IPS-18c (cell line): ENCODE data around the gene MAP4.
A peak's percentile ranks its signal among the peaks of the same experiment; 100 is the strongest.
"Not testable (repeated sequence)": the region's sequence is repeated elsewhere in the genome, so short reads cannot be mapped to it uniquely, and the experiment has no call there.

Experiments
- H3K4me3 ChIP-seq: 2 replicates; pipeline ENCODE4 v1.7.0; 2013; ENCODE audit warnings: low read depth, mild to moderate bottlenecking, low read length, moderate library complexity; ENCODE audit not compliant: insufficient read depth
- H3K9me3 ChIP-seq: one replicate; pipeline ENCODE4 v1.6.1; 2013; ENCODE audit warnings: mild to moderate bottlenecking, low read length, moderate library complexity; ENCODE audit not compliant: control insufficient read depth, insufficient read depth

MAP4 gene

DNA sequence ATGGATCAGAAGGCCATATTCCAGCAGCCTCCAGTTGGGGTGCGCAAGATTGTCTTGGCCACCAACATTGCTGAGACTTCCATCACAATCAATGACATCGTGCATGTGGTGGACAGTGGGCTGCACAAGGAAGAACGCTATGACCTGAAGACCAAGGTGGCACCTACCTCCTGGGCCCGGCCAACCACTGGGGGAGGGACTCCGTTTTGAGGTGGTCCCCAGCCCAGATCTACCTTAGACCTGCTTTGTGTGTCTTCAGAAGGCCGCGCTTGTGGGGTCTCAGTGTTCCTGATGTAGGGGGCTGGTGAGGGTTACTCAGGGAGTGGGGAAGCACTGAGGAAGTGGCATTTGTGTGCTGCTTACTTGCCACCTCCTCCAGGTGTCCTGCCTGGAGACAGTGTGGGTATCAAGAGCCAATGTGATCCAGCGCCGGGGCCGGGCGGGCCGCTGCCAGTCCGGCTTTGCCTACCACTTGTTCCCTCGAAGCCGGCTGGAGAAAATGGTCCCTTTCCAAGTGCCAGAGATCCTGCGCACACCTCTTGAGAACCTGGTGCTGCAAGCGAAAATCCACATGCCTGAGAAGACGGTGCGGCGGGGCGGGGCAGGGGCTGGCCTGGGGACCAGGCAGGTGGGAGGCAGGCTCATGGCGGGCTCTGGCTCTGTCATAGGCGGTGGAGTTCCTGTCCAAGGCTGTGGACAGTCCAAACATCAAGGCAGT is 168.3 kb downstream of the MAP4 start:
- Histone ChIP-seq H3K4me3 (no peak overlapping the region), H3K9me3 (no peaks in the 10 kb centered on the region)

DNA sequence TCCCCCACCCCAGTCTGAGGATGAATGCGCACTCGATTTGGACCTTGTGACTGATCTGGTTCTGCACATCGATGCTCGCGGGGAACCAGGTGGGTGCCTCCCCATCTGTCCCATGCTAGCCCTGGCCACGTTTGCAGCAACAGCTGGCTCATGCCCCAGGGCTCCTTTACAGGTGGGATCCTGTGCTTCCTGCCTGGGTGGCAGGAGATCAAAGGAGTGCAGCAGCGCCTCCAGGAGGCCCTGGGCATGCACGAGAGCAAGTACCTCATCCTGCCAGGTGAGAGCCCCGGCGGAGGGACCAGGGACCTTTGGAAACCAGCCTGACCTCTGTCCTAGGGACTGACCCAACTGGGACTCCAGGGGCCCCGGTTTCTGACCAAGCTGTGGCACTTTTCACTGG is 169.0 kb downstream of the MAP4 start:
- Histone ChIP-seq H3K9me3 (no peaks in the 10 kb centered on the region), H3K4me3 (no peak overlapping the region)

DNA sequence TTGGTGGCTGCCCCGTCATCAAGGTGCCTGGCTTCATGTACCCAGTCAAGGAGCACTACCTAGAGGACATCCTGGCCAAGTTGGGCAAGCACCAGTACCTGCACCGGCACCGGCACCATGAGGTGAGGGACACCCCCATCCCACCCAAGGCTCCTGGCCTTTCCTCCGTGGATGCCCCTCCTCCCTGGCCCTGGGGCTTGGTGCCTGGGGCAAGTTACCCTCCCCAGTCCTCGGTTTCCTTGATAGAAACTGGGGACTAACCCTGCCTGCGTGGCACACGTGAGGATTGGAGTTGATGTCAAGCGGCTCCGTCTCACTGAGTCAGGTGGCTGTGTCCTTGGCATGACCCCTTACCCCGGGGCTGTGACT is 169.4 kb downstream of the MAP4 start:
- Histone ChIP-seq H3K9me3 (no peaks in the 10 kb centered on the region), H3K4me3 (no peak overlapping the region)

DNA sequence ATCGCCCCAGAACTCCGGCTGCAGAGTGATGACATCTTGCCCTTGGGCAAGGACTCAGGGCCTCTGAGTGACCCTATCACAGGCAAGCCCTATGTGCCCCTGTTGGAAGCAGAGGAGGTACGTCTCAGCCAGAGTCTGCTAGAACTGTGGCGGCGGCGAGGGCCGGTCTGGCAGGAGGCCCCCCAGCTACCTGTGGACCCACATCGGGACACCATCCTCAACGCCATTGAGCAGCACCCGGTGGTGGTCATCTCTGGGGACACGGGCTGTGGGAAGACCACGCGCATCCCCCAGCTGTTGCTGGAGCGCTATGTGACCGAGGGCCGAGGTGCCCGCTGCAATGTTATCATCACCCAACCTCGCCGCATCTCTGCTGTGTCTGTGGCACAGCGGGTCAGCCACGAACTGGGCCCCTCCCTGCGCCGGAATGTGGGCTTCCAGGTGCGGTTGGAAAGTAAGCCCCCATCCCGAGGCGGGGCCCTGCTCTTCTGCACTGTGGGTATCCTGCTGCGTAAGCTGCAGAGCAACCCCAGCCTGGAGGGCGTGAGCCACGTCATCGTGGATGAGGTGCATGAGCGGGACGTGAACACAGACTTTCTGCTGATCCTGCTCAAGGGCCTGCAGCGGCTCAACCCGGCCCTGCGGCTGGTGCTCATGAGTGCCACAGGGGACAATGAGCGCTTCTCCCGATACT is 169.9 kb downstream of the MAP4 start:
- no peaks in the 10 kb centered on the region for H3K9me3 ChIP-seq
- H3K4me3 ChIP-seq, result no peak overlapping the region

DNA sequence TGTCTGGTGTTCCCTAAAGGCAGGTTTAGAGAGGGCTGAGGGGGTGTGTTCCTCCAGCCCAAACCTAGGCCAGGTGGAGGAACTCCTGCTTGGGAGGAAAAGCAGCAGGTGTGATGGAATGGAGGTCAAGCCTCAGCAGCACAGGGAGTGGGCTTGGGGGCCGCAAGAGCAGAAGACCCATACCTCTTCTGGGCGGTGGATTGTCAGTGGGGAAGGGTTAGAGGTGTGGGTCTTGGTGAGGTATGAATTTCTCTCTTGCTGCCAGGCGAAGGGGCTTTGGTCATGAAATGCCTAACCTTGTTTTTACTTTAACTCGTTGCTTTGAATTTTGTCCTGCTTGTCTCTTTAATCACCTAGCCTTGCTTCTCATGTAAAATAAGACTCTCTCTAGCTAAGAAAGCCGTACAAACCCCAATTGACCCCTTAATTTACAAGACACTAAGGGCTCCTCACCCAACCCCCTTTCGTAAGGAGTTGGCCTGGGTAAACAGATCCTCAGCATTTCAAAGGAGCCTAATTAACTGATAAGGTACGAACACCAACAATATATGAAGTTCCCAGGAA is 174.3 kb downstream of the MAP4 start:
- no peaks in the 10 kb centered on the region for H3K9me3 ChIP-seq
- H3K4me3 ChIP-seq, result peak overlapping the region; percentile 21

DNA sequence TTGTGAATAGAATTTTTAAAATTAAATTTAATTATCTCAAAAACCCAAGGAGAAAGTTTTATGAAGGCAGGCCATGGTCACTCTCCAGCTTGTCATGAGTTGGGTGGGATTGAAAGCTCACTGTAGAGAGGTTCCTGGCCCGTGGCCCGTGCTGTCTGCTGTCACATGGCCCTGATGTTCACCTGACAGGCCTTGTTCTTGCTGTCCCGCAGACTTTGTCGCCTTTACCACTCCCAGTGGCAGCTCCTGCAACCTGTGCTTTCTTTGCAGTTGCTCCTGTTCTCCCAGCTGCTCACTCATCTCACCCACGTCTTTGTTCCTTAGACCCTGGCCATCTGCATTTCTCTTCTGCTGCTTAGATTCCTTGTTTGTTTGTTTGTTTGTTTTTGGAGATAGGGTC is 177.7 kb downstream of the MAP4 start:
- Histone ChIP-seq H3K4me3 (no peak overlapping the region), H3K9me3 (no peaks in the 10 kb centered on the region)

DNA sequence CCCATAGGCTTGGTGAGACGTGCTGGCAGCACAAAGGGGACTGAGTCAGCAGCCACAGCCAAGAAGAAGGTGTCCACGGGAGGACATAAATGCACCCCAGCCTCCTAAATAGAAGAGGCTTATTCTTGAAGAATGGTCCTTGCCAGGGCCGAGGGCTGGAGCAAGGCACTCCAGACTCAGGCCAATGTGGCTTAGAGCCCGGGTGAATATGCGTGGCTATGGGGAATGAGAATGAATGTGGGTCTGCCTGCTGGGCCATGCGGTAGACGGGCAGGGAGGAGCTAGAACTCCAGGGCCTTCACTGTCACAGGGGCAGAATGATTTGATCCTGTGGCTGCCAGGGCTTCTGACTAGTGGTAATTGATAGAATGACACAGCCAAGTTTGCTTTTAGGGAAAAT is 179.2 kb downstream of the MAP4 start:
- Histone ChIP-seq H3K9me3 (no peaks in the 10 kb centered on the region), H3K4me3 (no peak overlapping the region)

DNA sequence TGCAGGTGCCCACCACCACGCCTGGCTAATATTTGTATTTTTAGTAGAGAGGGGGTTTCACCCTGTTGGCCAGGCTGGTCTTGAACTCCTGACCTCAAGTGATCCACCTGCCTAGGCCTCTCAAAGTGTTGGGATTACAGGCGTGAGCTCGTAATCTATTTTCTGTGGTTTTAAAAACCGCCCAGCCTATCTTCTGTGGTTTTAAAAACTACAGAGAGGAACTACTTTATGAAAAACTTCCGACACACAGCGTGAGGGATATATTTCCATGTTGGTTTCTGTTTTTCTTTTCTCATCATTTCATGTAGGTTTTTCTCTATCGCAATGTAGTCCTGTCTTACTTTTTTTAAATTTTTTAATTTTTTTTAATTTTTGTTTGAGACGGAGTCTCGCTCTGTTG is 186.7 kb downstream of the MAP4 start:
- H3K9me3 ChIP-seq, result not testable (repeated sequence)

DNA sequence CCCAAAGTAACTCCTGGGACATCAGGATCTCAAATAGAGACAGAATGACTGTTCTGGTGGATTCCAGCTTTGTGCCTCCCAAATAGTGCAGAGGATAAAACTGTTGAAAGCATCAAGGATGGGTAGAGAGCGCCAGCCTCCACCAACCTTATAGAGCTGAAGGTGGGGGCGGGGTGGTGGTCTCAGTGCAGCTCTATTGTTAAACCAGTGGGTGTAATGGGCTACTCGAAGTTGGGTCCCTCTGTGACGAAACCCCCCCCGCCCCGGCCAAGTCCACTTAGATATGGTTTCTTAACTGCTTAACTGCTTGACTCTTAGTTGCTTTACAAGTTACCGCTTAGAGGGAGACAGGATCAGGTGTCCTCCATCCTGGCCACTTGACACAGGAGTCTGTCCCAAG is 190.6 kb downstream of the MAP4 start:
- H3K4me3 ChIP-seq, result peak overlapping the region; percentile 94
- H3K9me3 ChIP-seq, result no peaks in the 10 kb centered on the region

More for the DNA sequence above, 186.7 kb downstream of the MAP4 start:
- H3K4me3 ChIP-seq, result not testable (repeated sequence)

DNA sequence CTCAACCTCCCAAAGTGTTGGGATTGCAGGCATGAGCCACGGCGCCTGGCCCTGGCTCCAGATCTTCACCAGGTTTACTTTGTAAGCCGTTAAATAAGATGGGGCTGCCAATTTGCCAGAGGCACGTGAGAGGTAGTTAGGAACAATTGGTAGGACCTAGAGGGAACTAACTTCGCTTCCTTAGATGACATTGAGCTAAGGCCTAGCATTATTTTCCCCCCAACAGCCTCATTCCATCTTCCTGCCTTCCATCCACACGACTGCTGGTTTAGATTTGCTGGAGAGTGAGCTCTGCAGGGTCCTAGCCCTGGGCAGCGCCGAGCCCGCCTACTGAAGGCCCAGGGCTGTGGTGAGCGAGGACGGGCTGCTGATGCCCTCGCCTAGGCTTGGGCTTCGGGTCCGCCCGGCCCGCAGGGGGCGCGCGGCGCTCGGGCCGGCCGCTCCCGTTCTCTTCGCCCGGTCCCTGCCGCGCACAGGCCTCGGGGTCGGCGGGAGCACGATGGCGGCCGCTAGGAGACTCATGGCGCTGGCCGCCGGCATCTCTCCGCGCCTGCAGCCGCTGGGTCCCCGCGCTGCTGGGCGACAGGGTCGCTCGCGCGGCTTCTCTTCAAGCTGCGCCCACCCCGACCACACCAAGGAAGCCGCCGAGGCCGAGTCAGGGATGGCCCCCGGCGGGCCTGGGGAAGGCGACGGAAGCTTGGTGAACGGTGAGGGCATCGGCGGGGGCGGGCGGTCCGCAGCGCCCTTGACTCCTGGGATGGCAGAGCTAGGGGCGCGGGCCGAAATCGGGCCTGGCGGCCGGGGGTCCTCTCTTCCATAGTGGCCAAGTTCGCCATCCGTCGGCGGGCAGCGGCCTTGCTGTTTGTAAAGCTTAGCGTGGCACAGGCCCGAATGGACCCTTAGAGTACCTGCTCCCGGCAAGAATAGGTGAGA is 191.4 kb downstream of the MAP4 start:
- no peaks in the 10 kb centered on the region for H3K9me3 ChIP-seq
- H3K4me3 ChIP-seq, result peak overlapping the region; percentile 94

DNA sequence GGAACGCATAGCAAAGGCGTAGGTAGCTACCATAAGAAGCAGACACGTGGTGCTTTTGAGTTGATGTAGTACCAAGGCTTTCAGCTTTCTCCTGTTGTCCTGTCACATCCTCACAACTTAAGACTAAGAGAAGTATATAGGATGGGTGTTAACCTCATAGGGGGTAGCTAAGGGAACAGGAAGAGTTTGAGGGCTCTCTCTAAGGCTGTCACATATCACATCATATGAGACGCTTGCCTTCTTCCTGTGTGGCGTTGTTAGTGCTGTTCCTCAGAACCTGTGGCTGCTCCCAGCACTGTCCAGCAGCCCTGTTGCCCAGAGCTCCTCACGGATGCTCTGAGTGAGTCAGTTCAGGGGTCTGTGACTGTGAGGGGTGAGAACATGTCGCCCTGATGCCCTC is 198.6 kb downstream of the MAP4 start:
- Histone ChIP-seq H3K9me3 (no peaks in the 10 kb centered on the region), H3K4me3 (no peak overlapping the region)

DNA sequence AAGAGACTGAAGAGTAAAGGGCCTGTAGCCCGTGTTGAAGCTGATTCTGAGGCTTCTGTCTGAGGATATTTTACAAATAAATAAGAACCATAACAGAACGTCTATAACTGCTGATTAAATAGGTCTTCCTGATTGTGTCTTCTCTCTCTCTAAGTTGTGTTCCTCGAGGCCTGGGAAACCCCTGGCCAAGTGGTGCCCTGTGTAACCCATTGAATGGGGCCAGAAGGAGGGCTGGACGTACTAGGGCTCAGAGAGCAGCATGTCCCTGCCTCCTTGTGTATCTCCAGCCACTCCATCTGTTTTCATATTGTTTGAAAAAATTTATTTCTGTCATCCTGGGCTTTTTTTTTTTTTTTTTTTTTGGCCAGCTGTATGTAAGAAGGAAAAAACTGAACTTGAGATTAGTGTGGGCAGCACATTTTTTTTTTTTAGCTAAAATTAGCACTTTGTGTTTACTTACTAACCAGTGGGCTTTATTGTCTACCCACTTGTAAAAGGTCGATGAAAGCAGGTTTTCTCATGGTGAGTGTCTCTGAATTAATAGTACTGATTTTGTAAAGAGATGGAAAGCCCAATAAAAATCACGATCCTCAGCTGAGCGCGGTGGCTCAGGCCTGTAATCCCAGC is 202.6 kb downstream of the MAP4 start:
- H3K4me3 ChIP-seq, result no peak overlapping the region
- peaks cover 3% of the 10 kb centered on the region for H3K9me3 ChIP-seq

DNA sequence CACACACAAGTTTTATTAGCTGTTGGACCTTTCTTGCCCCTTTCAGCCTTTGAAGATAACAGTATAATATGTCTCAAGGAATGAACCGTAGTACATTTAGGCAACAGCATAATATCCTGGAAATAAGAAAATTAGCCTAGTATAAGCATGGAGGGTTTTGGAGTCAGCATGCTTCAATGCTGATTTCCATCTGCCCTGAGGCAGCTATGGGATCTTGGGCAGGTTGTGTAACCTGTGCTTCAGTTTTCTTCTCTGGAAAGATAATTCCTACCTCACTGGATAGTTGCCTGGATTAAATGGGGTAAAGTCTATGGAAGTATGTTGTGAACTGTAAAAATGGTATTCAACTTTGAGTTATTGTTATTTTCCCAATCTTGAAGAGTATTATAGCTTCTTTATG is 211.6 kb downstream of the MAP4 start:
- H3K4me3 ChIP-seq, result no peak overlapping the region; the same call in 1 of the 2 replicates
- no peaks in the 10 kb centered on the region for H3K9me3 ChIP-seq

DNA sequence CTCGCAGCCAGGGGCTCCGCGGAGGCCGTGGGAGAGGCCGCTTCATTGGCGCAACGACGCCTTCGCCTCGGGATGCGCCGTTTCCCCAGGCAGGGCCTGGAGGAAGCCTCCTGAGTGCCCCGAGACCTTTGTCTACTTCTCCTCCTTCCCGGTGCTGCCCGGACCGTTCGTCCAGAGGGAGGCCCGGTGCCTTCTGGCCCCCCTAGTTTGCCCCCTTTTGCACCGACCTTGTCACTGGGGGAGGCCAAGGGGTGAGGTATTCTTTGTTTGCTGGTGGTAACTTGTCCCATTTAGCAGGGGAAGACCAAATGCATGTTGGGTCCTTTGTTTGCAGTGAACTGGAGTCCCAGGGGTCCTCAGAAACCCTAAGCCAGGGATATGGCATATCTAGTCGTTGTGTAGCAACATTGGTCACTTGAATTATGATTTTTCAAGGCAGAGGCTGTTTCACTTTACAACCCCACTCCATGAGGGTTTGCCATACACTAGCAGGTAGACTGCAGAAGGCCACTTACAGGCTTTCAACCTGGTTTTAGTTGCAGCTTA is 212.7 kb downstream of the MAP4 start:
- Histone ChIP-seq H3K9me3 (no peaks in the 10 kb centered on the region), H3K4me3 (peak overlapping the region; percentile 99)

DNA sequence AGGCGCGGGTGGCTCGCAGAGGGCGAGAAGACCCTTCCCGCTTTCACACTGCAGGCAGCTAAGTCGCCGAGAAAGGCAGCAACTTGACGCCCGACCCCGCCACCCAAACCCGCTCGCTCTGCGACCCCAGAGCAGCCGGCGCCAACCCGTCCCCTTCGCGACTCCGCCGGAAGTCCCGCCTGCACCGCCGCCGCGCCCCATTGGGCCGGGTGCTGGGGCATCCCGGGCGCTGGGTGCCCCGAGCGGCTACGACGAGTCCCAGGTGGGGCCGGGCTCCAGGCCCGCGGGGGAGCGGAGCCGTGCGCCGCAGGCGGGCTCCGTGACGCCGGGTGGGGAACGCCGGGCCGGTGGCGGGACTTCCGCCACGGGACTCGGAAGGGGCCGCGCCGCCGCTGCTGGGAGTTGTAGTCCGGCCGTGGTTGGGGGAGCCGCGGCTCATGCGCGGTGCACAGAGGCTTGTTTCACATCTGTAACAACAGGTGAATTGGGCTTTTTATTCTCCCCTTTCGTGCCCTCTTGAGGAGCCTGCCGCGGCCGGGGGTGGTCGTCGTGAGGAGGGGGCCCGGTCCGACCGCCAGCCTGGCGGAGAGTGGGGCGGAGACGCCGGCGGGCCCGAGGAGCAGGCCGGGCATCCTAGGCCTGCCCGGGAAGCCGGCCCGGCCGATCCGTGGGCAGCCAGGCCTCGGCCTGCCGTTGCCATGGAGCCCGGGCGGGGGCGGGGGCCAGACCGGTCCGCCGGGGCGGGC is 213.3 kb downstream of the MAP4 start, which contains the start of gene DHX30:
DHX30 (plus strand) TSS at position 405 of the 746 bp plus-strand sequence. CDS start 7,546 bp downstream, outside the sequence.
- no peaks in the 10 kb centered on the region for H3K9me3 ChIP-seq
- peak within 1 kb of the TSS; percentile 99 for H3K4me3 ChIP-seq
